CD4-positive, alpha-beta T cell treated with Interleukin-12 subunit alpha and Interleukin-12 subunit beta, for 1 hour (primary cell): ENCODE measurements around the gene MGRN1.

ENCODE experiments used
- DNase-seq: peaks from one replicate; pipeline ENCODE4 v3.0.0-alpha.2; 2020

MGRN1 gene

GRCh38 chr16:4654964-4655590 lies 30.5 kb downstream of the MGRN1 start:
- no peak for DNase-seq

- no peak for DNase-seq
These were observed 31.2 kb downstream of the MGRN1 start for GRCh38 chr16:4655801-4656200.

- no peak for DNase-seq
These were observed 31.6 kb downstream of the MGRN1 start for GRCh38 chr16:4656221-4656620.

- DNase-seq = no peak
These were observed 32.4 kb downstream of the MGRN1 start for GRCh38 chr16:4656695-4657686.

GRCh38 chr16:4659363-4660353 lies 35.0 kb downstream of the MGRN1 start:
- DNase-seq = no peak

- peak; percentile 76 for DNase-seq
These were observed 35.9 kb downstream of the MGRN1 start for GRCh38 chr16:4660454-4661007.

GRCh38 chr16:4661661-4662060 lies 37.0 kb downstream of the MGRN1 start:
- DNase-seq = no peak

- no peak for DNase-seq
These were observed 38.8 kb downstream of the MGRN1 start for GRCh38 chr16:4663465-4663776.

- DNase-seq = no peak
These were observed 39.3 kb downstream of the MGRN1 start for GRCh38 chr16:4663777-4664465.

GRCh38 chr16:4664538-4665418 lies 40.2 kb downstream of the MGRN1 start:
- peak; percentile 71 for DNase-seq

GRCh38 chr16:4666537-4667202 lies 42.0 kb downstream of the MGRN1 start:
- no peak for DNase-seq

GRCh38 chr16:4667203-4667963 lies 42.8 kb downstream of the MGRN1 start:
- no peak for DNase-seq

GRCh38 chr16:4668313-4668960 lies 43.8 kb downstream of the MGRN1 start:
- DNase-seq = no peak

GRCh38 chr16:4673387-4674046 lies 48.9 kb downstream of the MGRN1 start:
- DNase-seq = no peak

- no peak for DNase-seq
These were observed 50.4 kb downstream of the MGRN1 start for GRCh38 chr16:4674926-4675530.

- DNase-seq = peak; percentile 74
These were observed 51.5 kb downstream of the MGRN1 start for GRCh38 chr16:4675864-4676786.

- DNase-seq = no peak
These were observed 52.2 kb downstream of the MGRN1 start for GRCh38 chr16:4676831-4677230.
